Trophoblast cell (in vitro differentiated cells and primary cell): ENCODE data around the gene FAM111B.
A peak's percentile ranks its signal among the peaks of the same experiment; 100 is the strongest.

ENCODE experiments used
- DNase-seq, 2 donors: peaks; one replicate each; pipeline ENCODE4 v3.0.0-alpha.2; 2016
- H2AFZ ChIP-seq: 2 replicates; pipeline ENCODE4 v1.6.1; 2013; ENCODE audit warnings: low read length, moderate library complexity, mild to moderate bottlenecking; ENCODE audit not compliant: insufficient read depth, poor library complexity
- H2AK5ac ChIP-seq: 2 replicates; pipeline ENCODE4 v1.6.1; 2013; ENCODE audit warnings: mild to moderate bottlenecking, low read length
- H2BK120ac ChIP-seq: 2 replicates; pipeline ENCODE4 v1.6.1; 2013; ENCODE audit warnings: low read length, mild to moderate bottlenecking, moderate library complexity; ENCODE audit not compliant: insufficient read depth, poor library complexity
- H2BK12ac ChIP-seq: 2 replicates; pipeline ENCODE4 v1.6.1; 2013; ENCODE audit warnings: mild to moderate bottlenecking, low read length, moderate library complexity
- H2BK5ac ChIP-seq: 2 replicates; pipeline ENCODE4 v1.6.1; 2013; ENCODE audit warnings: low read length, low read depth, moderate library complexity, mild to moderate bottlenecking; ENCODE audit not compliant: poor library complexity
- H3K14ac ChIP-seq: 2 replicates; pipeline ENCODE4 v1.6.1; 2013; ENCODE audit warnings: mild to moderate bottlenecking, low read length
- H3K18ac ChIP-seq: 2 replicates; pipeline ENCODE4 v1.6.1; 2013; ENCODE audit warnings: mild to moderate bottlenecking, low read length
- H3K23ac ChIP-seq: 2 replicates; pipeline ENCODE4 v1.6.1; 2013; ENCODE audit warnings: low read length
- H3K27ac ChIP-seq: 2 replicates; pipeline ENCODE4 v1.5.1; 2013; ENCODE audit warnings: low read depth, mild to moderate bottlenecking, inconsistent platforms, low read length, moderate library complexity
- H3K27me3 ChIP-seq: 2 replicates; pipeline ENCODE4 v1.6.1; 2013; ENCODE audit warnings: inconsistent platforms, mild to moderate bottlenecking, low read length, moderate library complexity; ENCODE audit not compliant: insufficient read depth
- H3K36me3 ChIP-seq, 2 experiments: 1 replicate in 1 of 2; 2 replicates in 1 of 2; pipeline ENCODE4 v1.6.1; 2013; ENCODE audit warnings: low read length in 2 of 2, mild to moderate bottlenecking in 2 of 2, moderate library complexity in 1 of 2; ENCODE audit not compliant: insufficient read depth in 2 of 2, control insufficient read depth in 1 of 2
- H3K4ac ChIP-seq: 2 replicates; pipeline ENCODE4 v1.6.1; 2013; ENCODE audit warnings: low read depth, mild to moderate bottlenecking, low read length, moderate library complexity
- H3K4me1 ChIP-seq, 2 experiments: 1 replicate in 1 of 2; 2 replicates in 1 of 2; pipeline ENCODE4 v1.6.1; 2013; ENCODE audit warnings: low read length in 2 of 2, mild to moderate bottlenecking in 2 of 2, moderate library complexity in 1 of 2; ENCODE audit not compliant: insufficient read depth in 2 of 2, control insufficient read depth in 1 of 2
- H3K4me2 ChIP-seq: 2 replicates; pipeline ENCODE4 v1.6.1; 2013; ENCODE audit warnings: inconsistent platforms, mild to moderate bottlenecking, low read length, moderate library complexity
- H3K4me3 ChIP-seq: 2 replicates; pipeline ENCODE4 v1.5.1; 2013; ENCODE audit warnings: mild to moderate bottlenecking, low read depth, low read length, inconsistent platforms
- H3K79me1 ChIP-seq: one replicate; pipeline ENCODE4 v1.6.1; 2013; ENCODE audit warnings: low read length
- H3K79me2 ChIP-seq: 2 replicates; pipeline ENCODE4 v1.6.1; 2013; ENCODE audit warnings: low read length, mild to moderate bottlenecking; ENCODE audit not compliant: control insufficient read depth, insufficient read depth, poor library complexity
- H3K9ac ChIP-seq: 2 replicates; pipeline ENCODE4 v1.6.1; 2013; ENCODE audit warnings: mild to moderate bottlenecking, low read length
- H3K9me3 ChIP-seq: 2 replicates; pipeline ENCODE4 v1.6.1; 2013; ENCODE audit warnings: low read depth, mild to moderate bottlenecking, control low read depth, inconsistent platforms, low read length; ENCODE audit not compliant: insufficient read depth
- H4K12ac ChIP-seq: 2 replicates; pipeline ENCODE4 v1.6.1; 2013; ENCODE audit warnings: low read depth, mild to moderate bottlenecking, low read length, moderate library complexity
- H4K8ac ChIP-seq: 2 replicates; pipeline ENCODE4 v1.6.1; 2013; ENCODE audit warnings: low read depth, mild to moderate bottlenecking, low read length, moderate library complexity
- H4K91ac ChIP-seq: one replicate; pipeline ENCODE4 v1.6.1; 2013; ENCODE audit warnings: low read depth, mild to moderate bottlenecking, low read length, moderate library complexity
- WGBS: extraction: QIAGEN DNeasy Blood & Tissue Kit; methylation state at CpG from one replicate; pipeline ENCODE4 v1.1.7; 2013; ENCODE audit warnings: missing lambda C conversion rate; ENCODE audit not compliant: insufficient read length, insufficient coverage; ENCODE audit errors: extremely low coverage; 5-methylcytosine and 5-hydroxymethylcytosine counted together

Gene FAM111B

GRCh38 chr11:59137190-59137589, 30.2 kb downstream of the FAM111B start:
- no peaks in the 10 kb centered on the region for H3K79me1 ChIP-seq

GRCh38 chr11:59138643-59139042, 31.6 kb downstream of the FAM111B start:
- no peak overlapping the region for H3K4me2 ChIP-seq
- H3K14ac ChIP-seq = no peak overlapping the region
- H4K91ac ChIP-seq = no peak overlapping the region
- H3K27ac ChIP-seq = no peak overlapping the region
- no peak overlapping the region for H4K8ac ChIP-seq
- H3K4ac ChIP-seq = no peak overlapping the region
- H3K79me1 ChIP-seq = peaks cover 3% of the 10 kb centered on the region
- no peak overlapping the region for H2BK12ac ChIP-seq
- H2AFZ ChIP-seq = no peak overlapping the region
- H3K9me3 ChIP-seq = no peaks in the 10 kb centered on the region
- H3K4me3 ChIP-seq = no peak overlapping the region
- H3K23ac ChIP-seq = no peak overlapping the region
- H3K79me2 ChIP-seq = no peaks in the 10 kb centered on the region
- no peaks in the 10 kb centered on the region for H3K27me3 ChIP-seq
- no peak overlapping the region for H3K18ac ChIP-seq
- no peak for DNase-seq
- H3K36me3 ChIP-seq = no peaks in the 10 kb centered on the region
- H3K9ac ChIP-seq = no peak overlapping the region
- no peak overlapping the region for H4K12ac ChIP-seq
- WGBS = no CpG with 5 or more reads among the region's 2 CpGs
- H2AK5ac ChIP-seq = no peak overlapping the region
- H2BK120ac ChIP-seq = no peak overlapping the region
- no peak overlapping the region for H2BK5ac ChIP-seq
- no peaks in the 10 kb centered on the region for H3K4me1 ChIP-seq

More at GRCh38 chr11:59137190-59137589, 30.2 kb downstream of the FAM111B start:
- Histone ChIP-seq H3K4ac (no peak overlapping the region), H2BK12ac (no peak overlapping the region), H3K23ac (no peak overlapping the region), H4K8ac (no peak overlapping the region), H3K9me3 (no peaks in the 10 kb centered on the region), H3K27me3 (no peaks in the 10 kb centered on the region), H3K36me3 (no peaks in the 10 kb centered on the region), H2BK5ac (no peak overlapping the region), H3K9ac (no peak overlapping the region), H2AFZ (no peak overlapping the region), H3K18ac (no peak overlapping the region), H3K4me3 (no peak overlapping the region), H2BK120ac (no peak overlapping the region), H2AK5ac (no peak overlapping the region), H4K91ac (no peak overlapping the region), H4K12ac (no peak overlapping the region), H3K4me1 (no peaks in the 10 kb centered on the region), H3K14ac (no peak overlapping the region), H3K27ac (no peak overlapping the region), H3K4me2 (no peak overlapping the region), H3K79me2 (no peaks in the 10 kb centered on the region)
- WGBS = no CpG with 5 or more reads among the region's 17 CpGs
- no peak for DNase-seq

GRCh38 chr11:59141191-59141590, 34.2 kb downstream of the FAM111B start:
- no peak overlapping the region for H2AFZ ChIP-seq
- no peak overlapping the region for H3K14ac ChIP-seq
- H2BK120ac ChIP-seq = no peak overlapping the region
- H3K27ac ChIP-seq = no peak overlapping the region
- H3K27me3 ChIP-seq = no peaks in the 10 kb centered on the region
- WGBS = no CpG with 5 or more reads among the region's 4 CpGs
- H3K9ac ChIP-seq = no peak overlapping the region
- no peak overlapping the region for H2BK5ac ChIP-seq
- no peaks in the 10 kb centered on the region for H3K36me3 ChIP-seq
- H3K4me1 ChIP-seq = peaks cover 6 to 7% of the 10 kb centered on the region in 2 experiments
- H3K4me3 ChIP-seq = no peak overlapping the region
- H2AK5ac ChIP-seq = no peak overlapping the region
- no peak overlapping the region for H2BK12ac ChIP-seq
- H3K79me1 ChIP-seq = peaks cover 6% of the 10 kb centered on the region
- H4K8ac ChIP-seq = no peak overlapping the region
- no peaks in the 10 kb centered on the region for H3K79me2 ChIP-seq
- H3K4me2 ChIP-seq = no peak overlapping the region
- no peaks in the 10 kb centered on the region for H3K9me3 ChIP-seq
- no peak overlapping the region for H3K23ac ChIP-seq
- DNase-seq = no peak
- no peak overlapping the region for H3K18ac ChIP-seq
- no peak overlapping the region for H4K91ac ChIP-seq
- no peak overlapping the region for H4K12ac ChIP-seq
- H3K4ac ChIP-seq = no peak overlapping the region

- Histone ChIP-seq H2BK12ac (no peak overlapping the region), H3K4me1 (peaks cover 6 to 7% of the 10 kb centered on the region in 2 experiments), H3K4ac (no peak overlapping the region), H4K12ac (no peak overlapping the region), H2BK120ac (no peak overlapping the region), H3K23ac (no peak overlapping the region), H3K18ac (no peak overlapping the region), H4K8ac (no peak overlapping the region), H3K79me2 (no peaks in the 10 kb centered on the region), H3K14ac (no peak overlapping the region), H3K9ac (peak overlapping the region; percentile 17), H2AK5ac (no peak overlapping the region), H2AFZ (peak overlapping the region; percentile 74), H3K4me2 (peak overlapping the region; percentile 95), H3K4me3 (no peak overlapping the region), H3K79me1 (peaks cover 6% of the 10 kb centered on the region), H3K27me3 (no peaks in the 10 kb centered on the region), H3K27ac (no peak overlapping the region), H4K91ac (no peak overlapping the region), H3K36me3 (no peaks in the 10 kb centered on the region), H2BK5ac (no peak overlapping the region), H3K9me3 (no peaks in the 10 kb centered on the region)
- DNase-seq = no peak
- no CpG with 5 or more reads among the region's 3 CpGs for WGBS
Measured at GRCh38 chr11:59141673-59142460, 34.8 kb downstream of the FAM111B start.
